Measurements from ENCODE around the gene KCNK4.

Gene KCNK4

DNA sequence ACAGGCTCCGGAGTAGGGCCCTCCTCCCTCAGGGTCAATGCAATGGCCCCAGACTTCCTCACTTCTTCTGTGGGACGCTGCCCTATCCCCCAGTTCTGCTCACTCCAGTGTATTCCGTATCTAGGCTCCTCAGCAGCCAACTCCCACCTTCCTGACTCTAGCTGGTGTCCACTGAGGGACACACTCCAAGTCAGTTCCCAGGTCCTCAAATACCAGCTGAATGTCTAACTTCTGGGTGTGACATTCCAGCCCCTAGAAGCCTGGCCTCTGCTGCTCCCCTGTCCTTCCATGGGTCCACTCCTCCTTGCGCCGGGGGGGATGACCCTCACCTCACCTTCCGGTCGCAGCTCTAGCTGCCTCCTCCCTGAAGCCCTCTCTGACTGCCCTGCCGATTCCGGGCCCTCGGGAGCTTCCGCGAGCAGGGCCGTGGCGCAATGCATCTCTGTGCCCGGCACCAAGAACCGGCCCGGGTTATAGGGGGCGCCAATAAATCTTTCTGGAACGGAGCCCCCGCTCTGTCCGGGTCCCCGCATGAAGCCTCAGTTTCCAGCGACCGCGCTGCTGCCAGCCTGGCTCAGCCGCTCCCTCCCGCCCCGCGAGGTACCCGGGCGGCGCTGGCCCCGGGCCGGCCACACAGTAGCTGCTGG is 22.1 kb upstream of the KCNK4 start:
- DNase-seq (ENCODE audit: low read depth) = peak; percentile 53

DNA sequence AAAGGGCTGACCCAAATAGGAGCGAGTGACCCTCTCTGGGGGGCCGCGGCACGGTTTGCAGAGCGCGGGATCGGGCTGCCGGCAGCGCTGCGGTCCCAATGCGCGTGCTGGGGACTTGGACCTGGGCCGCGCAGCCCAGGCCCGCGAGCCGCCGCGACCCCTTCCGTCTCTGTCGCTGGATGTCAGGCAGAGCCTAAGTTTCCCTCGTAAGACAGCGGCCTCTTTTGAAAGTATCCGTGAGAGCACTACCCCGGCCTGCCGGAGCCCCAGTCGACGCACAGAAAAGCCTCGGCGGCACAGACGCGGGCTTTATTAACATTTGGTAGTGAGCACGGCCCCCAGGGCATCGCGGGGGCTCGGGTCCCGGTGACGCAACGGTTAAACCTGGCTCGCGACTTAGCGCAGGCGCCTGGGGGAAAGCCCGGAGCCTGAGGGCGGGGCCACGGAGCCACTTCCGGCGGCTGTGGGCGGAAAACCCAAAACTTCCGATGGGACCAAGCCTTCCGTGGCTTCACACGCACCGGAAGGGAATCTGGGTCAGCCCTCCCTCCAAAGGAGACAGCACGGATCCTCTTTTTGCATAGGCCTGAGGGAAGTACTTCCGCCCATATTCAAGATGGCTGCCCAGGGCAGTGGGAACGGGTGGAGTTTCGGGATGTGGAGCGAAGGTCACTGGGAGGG is 21.4 kb upstream of the KCNK4 start:
- DNase-seq (ENCODE audit: low read depth) = peak; percentile 98

DNA sequence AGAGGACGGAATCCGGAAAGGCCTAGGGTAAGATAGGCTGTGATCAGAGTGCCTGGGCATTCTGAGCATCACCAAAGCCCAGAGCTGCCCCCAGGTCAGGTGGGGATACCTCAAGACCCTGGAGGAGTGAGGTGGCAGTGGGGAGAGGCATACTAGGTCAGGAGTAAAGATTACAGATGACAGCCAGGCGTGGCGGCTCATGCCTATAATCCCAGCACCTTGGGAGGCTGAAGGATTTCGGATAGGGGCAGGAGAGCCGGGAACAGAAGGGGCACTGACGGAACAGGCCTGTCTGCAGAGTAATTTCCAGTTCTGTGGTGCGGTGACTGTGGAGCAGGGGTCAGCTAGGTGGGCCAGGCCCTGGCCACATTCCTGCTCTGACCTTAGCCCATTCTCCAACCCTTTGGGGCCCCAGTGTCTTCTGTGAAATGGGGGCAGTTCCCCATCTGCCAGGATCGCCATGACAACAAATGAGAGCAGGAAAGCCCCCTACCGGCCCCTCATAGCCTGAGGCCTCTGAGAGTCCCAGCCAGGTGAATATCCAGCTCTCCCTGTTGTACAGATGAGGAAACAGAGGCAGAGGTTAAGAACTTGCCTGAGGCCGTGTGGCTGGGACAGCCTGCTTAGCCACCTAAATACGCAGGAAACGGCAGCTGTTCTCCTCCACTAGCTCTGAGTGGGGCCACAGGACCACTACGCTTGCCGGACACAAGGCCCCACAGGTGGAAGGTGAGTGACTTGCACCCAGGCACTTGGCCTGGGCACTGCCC is 15.9 kb upstream of the KCNK4 start:
- no peak for DNase-seq (ENCODE audit: low read depth)

DNA sequence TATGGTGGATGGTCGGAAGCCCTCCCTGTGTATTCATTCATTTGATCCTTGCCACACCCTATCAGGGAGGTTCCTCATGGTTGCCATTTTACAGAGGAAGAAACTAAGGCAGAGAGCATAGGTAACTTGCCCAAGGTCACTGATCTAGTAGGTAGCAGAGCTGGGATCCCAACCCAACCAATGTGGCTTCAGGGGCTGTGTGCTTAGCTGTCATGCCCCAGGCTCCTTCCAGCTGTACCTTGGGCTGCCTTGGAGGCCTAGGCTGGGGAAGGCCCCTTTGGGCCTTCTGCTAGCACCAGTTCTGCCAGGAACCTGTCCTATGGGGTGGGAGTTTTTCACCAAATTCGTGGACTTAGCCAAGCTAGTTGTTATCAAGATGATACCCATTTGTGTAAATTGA is 15.3 kb upstream of the KCNK4 start:
- DNase-seq (ENCODE audit: low read depth) = no peak

DNA sequence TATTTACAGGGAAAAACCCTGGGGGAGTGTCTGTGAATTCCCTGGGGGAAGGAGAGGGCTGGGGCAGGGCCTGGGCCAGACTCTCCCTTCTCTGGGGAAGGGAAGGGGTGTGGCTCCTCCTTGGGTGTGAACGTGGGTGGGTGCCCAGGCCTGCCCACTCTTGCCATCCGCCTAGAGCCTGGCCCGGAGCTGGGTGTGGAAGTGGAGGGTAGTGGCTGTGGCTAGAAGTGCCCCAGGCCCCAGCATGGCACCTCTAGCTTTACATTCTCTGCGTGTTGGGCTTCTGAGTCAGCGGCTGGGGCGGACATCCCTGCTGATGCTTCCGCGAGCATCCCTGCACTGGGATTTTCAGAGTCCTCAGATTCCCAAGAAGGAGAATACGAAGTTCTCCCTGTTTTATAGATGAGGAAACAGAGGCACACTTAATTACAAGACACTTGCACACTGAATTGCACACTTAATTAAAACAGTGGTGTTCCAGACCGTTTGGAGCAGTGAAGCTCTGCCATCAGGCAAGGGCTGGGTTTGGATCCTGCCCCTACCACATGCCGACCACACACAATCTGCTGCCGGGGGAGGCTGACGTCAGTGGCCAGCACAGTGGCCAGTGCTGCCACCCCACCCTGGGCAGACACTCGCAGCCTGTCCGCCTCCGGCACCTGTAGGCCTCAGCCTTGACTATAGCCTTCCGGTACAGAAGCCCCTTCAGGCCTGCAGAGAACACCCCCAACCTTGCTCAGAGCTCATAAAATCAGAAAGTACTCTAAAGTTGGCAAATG is 14.3 kb upstream of the KCNK4 start:
- DNase-seq (ENCODE audit: low read depth) = no peak

DNA sequence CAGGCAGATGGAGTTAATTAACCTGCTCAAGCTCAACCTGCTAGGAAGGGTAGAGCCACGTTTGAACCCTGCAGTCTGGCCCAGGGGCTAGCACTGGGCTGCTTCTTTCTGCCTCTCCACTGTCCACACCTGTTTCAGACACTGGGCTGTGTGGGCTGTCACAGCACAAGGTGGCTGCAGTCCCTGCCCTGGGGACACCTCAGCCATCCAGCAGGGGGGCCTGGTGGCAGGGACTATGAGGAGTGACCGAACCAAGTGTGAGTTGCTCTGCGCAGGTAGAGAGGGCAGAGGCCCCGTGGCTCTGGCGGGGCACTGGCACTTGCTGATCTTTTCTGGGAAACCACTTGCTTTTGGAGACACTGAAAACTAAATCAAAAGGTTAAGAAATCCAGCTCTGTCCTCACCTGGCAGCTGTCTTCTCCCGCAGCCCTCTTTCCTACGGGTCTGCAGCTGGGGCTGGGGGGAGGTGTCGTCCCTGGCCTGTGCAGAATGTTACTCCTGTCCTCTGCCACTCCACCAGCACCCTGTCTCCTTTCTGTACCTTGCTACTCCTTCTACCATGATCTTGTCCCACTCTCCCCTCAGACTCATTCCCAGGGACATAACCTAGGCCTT is 12.4 kb upstream of the KCNK4 start:
- no peak for DNase-seq (ENCODE audit: low read depth)

DNA sequence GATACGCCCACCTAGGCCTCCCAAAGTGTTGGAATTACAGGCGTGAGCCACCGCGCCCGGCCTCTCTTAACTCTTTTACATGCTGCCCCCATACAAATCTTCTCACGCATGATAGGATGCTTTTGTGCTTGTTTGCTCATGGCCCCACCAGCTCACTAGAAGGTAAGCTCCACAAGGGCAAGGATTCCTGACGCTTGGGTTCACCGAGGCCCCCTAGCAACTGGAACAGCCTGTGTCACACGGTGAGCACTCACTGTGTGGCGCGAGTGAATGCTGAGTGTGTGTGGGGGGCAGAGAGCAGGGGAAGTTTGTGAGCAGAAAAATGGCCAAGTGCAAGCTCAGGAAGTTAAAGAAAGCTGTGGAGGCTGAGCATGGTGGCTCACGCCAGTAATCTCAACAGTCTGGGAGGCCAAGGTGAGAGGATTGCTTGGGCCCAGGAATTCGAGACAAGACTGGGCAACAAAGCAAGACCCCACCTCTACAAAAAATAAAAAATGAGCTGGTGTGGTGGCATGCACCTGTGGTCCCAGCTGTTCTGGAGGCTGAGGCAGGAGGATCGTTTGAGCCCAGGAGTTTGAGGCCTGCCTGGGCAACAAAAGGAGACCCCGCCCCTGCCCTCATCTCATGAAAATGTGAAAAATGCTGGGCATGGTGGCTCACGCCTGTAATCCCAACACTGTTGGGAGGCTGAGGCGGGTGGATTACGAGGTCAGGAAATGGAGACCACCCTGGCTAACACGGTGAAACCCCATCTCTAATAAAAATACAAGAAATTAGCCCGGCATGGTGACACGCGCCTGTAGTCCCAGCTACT is 8.9 kb upstream of the KCNK4 start:
- no peak for DNase-seq (ENCODE audit: low read depth)

DNA sequence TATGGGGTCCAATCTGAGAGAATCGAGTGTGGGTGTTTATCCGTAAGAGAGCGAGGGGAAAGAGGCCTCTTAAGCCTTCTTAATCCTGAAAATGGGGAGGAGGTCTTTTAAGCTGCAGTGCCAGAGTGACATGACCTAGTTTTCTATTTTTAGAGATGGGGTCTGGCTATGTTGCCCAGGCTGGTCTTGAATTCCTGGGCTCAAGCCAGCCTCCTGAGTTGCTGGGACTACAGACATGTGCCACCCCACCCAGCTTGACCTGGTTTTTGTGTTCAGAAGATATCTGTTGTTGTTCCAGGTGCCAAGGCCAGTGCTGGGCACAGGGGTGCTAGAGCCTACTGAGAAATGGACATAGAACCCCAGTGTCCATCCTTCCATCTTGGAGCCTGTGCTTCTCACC is 8.0 kb upstream of the KCNK4 start:
- DNase-seq (ENCODE audit: low read depth) = no peak

DNA sequence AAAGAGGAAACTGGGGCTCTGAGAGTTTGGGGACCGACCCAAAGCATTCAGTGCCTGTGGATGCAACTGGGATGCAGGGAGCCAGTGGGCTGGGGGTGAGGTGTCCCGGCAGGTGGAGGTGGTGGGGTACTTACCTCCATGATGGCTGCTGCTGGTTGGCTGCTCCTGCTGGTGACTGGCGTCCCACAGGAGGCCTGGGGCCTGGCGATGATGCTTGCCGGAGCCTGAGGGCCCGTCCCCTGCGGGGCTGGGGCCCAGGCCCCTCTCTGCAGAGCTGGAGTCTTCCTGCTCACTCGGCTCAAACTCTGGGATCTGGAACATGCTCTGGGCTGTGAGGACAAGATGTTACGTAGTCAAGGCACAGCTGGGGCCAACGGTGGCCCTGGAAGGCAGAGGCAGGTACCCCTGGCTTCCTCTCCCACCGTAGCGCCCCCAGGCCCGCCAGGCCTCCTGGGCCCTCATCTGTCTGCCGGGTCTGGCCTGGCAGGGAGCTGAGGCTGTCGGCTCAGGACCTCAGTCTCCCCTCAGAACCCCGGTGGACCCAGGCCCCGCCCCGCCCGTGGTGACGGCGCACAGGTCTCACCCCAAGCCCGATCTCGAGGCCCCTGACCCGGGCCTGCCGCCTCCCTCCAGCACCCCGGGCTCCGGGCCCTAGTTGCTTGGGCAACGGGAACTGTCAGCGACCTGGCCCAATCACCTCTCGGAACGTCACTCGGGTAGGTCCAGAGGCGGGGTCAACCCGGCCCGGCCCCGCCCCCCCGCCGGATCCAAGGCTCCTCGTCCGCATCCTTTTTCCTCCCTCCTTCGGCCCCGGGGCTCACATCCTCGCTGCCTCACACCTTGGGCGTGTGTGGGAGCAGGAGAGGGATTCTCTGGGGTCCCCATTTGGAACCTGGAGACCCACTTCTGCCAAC is 6.8 kb upstream of the KCNK4 start, which contains the start of gene BAD:
Gene BAD (minus strand): TSS at position 618 of the 914 bp plus-strand sequence. CDS start 297 bp downstream, at position 321.
- peak; percentile 91 for DNase-seq (ENCODE audit: low read depth)

DNA sequence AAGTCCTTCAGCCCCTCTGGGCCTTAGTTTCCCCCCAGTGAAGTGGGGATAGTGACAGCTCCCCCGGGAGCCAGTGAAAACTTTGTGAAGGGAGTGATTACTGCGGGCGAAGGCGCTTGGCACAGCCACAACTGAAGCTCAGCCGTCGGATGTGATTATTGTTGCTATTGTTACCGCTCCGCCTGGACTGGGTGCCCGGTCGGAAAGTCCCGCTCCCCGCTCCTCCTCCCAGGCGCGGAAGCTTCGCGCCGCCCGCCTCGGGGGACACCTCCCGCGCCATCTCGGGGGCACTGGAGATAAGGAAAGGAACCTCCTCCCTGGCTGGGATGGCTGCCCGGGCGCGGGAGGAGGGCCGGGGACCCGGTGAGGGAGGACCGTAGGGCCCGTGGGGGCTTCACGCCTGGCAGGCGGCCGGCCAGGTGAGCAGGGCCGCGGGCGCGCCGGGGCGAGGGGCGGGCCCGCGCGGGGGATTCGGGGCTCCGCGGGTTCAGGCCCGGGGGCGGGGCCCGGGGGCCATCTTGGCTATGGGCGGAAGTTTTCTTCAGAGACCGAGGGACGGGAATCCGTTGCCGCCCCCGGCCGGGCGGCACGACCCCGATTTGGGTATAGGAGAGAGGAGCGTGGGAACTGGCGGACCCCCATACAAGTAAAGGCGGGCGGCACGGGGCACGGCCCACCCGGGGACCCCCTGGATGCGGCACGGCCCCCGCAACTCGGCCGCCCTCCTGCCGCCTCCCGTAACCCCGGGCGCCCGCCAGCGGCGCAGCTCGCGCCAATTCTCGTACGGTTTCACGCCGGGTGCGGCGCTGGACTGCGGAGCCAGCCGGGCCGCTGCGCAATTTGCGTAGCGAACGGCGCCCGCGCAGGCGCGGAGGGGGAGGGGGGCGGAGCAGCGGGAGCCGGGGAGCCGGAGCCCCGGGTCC is 5.9 kb upstream of the KCNK4 start, which contains the start of gene GPR137:
Gene GPR137 (plus strand): TSS at position 887 of the 923 bp plus-strand sequence. CDS start 677 bp downstream, outside the sequence.
- DNase-seq (ENCODE audit: low read depth) = peak; percentile 92

DNA sequence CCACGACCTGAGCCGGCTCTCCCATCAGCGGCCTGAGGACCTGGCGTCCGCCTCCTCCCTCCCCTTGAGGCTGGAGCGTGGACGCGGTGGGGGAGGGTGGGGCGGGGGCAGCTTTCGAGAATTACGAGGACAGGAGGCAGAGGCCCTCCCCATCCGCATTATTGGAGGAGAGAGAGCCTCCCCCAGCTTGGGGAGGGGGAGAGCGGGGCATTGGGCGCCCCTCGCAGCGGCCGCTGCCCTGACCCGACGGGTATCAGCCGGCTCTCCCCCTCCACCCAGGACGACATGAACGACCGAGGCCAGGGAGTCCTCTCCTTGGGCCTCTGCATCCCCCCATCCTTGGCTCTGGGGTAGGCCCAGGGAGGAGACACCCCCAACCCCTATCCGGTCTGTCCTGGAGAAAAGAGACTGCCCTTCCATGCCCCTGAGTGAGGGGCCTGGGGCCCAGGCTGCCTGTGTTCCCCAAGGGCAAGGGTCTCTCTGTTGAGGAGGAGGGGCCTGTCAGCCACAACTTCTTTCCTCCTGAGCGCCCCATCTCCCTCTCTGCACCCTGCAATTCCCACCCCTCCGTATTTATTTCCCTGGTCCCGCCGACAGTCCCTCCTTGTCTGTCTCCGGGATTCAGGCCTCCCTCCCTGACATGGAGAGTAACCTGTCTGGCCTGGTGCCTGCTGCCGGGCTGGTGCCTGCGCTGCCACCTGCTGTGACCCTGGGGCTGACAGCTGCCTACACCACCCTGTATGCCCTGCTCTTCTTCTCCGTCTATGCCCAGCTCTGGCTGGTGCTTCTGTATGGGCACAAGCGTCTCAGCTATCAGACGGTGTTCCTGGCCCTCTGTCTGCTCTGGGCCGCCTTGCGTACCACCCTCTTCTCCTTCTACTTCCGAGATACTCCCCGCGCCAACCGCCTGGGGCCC is 5.0 kb upstream of the KCNK4 start:
- no peak for DNase-seq (ENCODE audit: low read depth)

DNA sequence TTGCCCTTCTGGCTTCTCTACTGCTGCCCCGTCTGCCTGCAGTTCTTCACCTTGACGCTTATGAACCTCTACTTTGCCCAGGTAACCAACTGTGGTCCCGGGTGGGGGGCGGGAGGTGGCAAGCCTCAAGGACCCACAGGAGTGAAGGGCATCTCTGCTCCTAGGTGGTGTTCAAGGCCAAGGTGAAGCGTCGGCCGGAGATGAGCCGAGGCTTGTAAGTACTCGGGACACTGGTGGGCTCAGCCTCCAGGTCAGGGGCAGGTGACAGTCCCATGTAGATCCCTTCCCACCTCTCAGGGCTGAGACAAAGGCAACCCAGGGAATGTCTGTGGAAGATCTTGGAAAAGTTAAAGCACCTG is 4.3 kb upstream of the KCNK4 start:
- DNase-seq (ENCODE audit: low read depth) = no peak

DNA sequence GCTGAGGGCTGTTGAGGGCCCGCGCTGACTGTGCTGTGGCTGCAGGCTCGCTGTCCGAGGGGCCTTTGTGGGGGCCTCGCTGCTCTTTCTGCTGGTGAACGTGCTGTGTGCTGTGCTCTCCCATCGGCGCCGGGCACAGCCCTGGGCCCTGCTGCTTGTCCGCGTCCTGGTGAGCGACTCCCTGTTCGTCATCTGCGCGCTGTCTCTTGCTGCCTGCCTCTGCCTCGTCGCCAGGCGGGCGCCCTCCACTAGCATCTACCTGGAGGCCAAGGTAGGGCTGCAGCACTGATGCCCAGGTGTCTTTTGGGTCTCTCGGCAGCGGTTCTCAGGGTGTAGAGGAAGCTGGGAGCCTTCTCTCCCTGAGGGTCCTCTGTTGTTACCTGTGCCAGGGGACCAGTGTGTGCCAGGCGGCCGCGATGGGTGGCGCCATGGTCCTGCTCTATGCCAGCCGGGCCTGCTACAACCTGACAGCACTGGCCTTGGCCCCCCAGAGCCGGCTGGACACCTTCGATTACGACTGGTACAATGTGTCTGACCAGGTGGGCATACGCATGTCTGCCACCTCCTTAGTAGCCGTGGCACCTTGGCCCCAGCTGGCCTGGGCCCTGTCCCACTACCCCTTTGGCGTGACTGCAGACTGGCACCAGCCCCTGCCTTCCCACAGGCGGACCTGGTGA is 3.3 kb upstream of the KCNK4 start:
- no peak for DNase-seq (ENCODE audit: low read depth)

DNA sequence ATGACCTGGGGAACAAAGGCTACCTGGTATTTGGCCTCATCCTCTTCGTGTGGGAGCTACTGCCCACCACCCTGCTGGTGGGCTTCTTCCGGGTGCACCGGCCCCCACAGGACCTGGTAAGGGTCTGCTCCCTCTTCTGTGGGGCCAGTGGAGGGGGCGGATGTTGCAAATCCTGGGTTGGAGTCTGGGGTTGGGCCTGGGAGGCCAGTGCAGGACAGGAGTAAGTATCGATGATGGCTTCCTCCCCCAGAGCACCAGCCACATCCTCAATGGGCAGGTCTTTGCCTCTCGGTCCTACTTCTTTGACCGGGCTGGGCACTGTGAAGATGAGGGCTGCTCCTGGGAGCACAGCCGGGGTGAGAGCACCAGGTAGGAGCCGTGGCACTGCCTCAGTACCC is 2.8 kb upstream of the KCNK4 start:
- no peak for DNase-seq (ENCODE audit: low read depth)

DNA sequence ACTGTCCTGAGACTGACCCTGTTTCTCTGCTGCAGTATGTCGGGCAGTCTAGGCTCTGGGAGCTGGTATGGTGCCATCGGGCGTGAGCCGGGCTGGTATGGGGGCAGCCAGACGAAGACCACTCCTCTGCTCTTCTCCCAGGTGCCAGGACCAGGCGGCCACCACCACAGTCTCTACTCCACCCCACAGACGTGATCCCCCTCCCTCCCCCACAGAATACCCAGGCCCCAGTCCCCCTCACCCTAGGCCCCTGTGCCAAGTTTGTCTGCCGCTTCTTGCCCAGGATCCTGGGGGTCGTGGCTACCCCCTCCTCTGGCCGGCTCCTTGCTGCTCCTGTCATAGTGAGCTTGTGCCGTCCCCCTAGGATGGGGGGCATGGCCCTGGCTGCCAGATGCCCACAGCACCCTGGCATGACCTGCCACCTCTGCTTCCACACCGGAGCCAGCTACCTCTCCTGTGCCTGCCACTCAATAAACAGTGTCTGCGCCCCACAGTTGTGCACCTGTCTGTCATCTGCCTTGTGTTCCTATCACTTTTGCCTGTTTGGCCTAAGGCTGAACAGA is 2.0 kb upstream of the KCNK4 start:
- no peak for DNase-seq (ENCODE audit: low read depth)

DNA sequence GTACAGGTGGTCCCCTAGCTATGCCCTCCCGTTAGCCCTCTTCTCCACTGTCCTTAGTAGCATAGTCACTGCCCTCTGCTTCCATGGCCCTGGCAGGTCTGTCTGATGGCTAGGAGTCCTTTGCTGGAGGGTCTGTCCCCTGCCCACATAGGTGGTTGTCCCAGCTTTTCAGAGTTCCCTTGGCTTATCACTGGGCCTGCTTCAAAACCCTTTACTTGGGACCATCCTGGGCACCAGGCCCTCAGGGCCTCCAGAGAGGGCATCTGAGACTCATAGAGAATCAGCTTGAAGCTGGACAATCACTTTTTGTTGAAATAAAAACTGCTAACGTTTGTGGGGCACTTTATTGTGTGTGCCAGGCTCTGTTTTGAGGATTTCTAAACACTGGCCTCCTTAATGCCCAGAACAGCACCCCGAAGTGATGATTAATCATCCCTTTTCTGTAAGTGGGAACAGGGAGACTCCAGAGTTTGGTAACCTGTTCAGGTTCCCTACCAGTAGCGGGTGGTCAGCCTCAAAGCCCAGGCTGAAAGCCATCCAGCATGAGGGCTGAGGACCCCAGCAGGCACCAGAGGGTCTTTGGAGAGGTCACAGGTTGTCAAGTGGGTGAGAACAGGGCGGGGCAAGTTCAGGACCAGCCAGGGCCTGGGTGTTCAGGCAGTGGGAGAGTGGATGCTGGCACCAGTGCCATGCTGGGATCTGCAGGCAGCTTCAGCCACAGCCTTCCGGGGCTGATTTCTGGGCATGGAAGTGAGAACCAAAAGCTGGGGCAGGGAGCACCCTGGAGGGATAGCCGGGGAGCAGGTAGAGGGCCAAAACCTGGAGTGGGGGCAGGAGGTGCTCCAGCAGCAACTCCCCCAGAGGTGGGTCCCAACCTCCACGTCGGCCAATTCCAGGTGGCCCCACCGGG is 495 bp upstream of the KCNK4 start:
- DNase-seq (ENCODE audit: low read depth) = no peak

All from activated T-cell treated with anti-CD3 and anti-CD28 coated beads for 48 hours (primary cell).